Activated naive CD4-positive, alpha-beta T cell treated with anti-CD3 and anti-CD28 coated beads, Interleukin-2, amount 10 ng/mL, durations not matched to agents 7 days and 5 days (primary cell): Measurements from ENCODE around the gene SYT13.
A peak's percentile ranks its signal among the peaks of the same experiment; 100 is the strongest.
"Not testable (repeated sequence)": the region's sequence is repeated elsewhere in the genome, so short reads cannot be mapped to it uniquely, and the experiment has no call there.

ENCODE experiments used
- CTCF ChIA-PET: fragments of 350-600 bp; sonication (Branson Sonifier 250); formaldehyde crosslinking; loops from one replicate; lab custom pipeline; 2021; ENCODE audit warnings: antibody characterized with exemption; lab: Charles Lee
- DNase-seq: peaks from one replicate; pipeline ENCODE4 v3.0.0-alpha.2; 2020
- H3K27ac Mint-ChIP-seq: one replicate; pipeline ENCODE4 v1.8.0; 2021; ENCODE audit warnings: mild to moderate bottlenecking, moderate library complexity, mixed read lengths
- H3K27me3 Mint-ChIP-seq: one replicate; pipeline ENCODE4 v1.8.0; 2021; ENCODE audit warnings: mild to moderate bottlenecking, mixed read lengths
- H3K36me3 Mint-ChIP-seq: one replicate; pipeline ENCODE4 v1.8.0; 2021; ENCODE audit warnings: mixed read lengths
- H3K4me1 Mint-ChIP-seq: one replicate; pipeline ENCODE4 v1.8.0; 2021; ENCODE audit warnings: mixed read lengths
- H3K4me3 Mint-ChIP-seq: one replicate; pipeline ENCODE4 v1.8.0; 2021; ENCODE audit warnings: mild to moderate bottlenecking, moderate library complexity, mixed read lengths
- H3K9me3 Mint-ChIP-seq: one replicate; pipeline ENCODE4 v1.8.0; 2021; ENCODE audit warnings: mixed read lengths

Gene SYT13

GRCh38 chr11:45300715-45301114 lies 14.6 kb upstream of the SYT13 start:
- H3K27me3 Mint-ChIP-seq: peaks cover 7% of the 10 kb centered on the region
- no peaks in the 10 kb centered on the region for H3K9me3 Mint-ChIP-seq
- CTCF ChIA-PET: no interaction called here
- no peak for DNase-seq
- H3K4me1 Mint-ChIP-seq: no peaks in the 10 kb centered on the region
- no peaks in the 10 kb centered on the region for H3K36me3 Mint-ChIP-seq
- no peak overlapping the region for H3K4me3 Mint-ChIP-seq
- H3K27ac Mint-ChIP-seq: no peak overlapping the region

DNA sequence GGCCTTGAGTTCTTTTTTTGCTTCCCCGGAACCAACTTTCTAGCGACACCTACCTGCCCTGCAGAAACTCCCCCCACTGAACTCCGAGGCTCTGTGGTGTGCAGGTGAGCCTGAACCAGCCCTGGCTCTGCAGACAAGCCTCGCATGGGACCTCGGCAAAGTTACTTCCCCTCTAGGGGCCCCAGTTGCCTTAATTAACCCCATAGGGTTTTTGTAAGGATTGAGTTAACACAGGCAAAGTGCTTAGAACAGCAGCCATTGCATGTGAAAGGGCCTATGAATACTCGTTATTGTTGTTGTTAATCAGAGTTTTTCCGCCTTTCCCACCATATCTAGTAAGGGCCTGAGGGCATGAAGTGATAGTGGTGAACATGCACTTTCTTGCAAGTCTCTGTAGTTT lies 12.6 kb upstream of the SYT13 start:
- CTCF ChIA-PET: no interaction called here
- Mint-ChIP-seq H3K27ac (no peak overlapping the region), H3K4me1 (no peaks in the 10 kb centered on the region), H3K9me3 (no peaks in the 10 kb centered on the region), H3K4me3 (no peak overlapping the region), H3K36me3 (no peaks in the 10 kb centered on the region), H3K27me3 (peaks cover 12% of the 10 kb centered on the region)
- DNase-seq: no peak

DNA sequence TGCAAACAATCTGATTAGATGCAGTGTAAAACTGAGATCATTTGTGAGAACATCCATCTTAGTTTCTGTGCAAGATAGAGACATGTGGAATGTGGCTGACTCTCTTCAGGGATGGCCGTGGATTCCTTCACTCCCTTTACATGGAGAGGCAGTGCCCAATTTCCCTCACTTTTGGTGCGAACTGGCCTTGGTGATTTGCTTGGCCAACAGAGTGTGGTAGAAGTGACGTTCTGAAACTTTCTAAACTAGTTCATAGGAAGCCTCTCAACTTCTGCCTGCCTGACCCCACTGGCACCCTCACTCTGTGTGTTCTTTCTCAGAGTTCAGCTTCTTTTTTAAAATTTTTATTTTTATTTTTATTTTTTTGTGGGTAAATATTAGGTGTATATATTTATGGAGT lies 9.9 kb upstream of the SYT13 start:
- H3K4me1 Mint-ChIP-seq: no peaks in the 10 kb centered on the region
- H3K36me3 Mint-ChIP-seq: no peaks in the 10 kb centered on the region
- H3K27me3 Mint-ChIP-seq: peaks cover 18% of the 10 kb centered on the region
- CTCF ChIA-PET: interaction anchor here (1.0 to 1.7 kb wide), 2 partner anchors 11 to 37 kb away, joined by 4 to 5 read pairs; no protein-coding TSS in a partner anchor
- no peak overlapping the region for H3K4me3 Mint-ChIP-seq
- DNase-seq: no peak
- H3K9me3 Mint-ChIP-seq: no peaks in the 10 kb centered on the region
- H3K27ac Mint-ChIP-seq: no peak overlapping the region

GRCh38 chr11:45294499-45294898 lies 8.4 kb upstream of the SYT13 start:
- Mint-ChIP-seq H3K27me3 (peaks cover 34% of the 10 kb centered on the region), H3K4me3 (no peak overlapping the region), H3K27ac (no peak overlapping the region), H3K4me1 (no peaks in the 10 kb centered on the region), H3K36me3 (no peaks in the 10 kb centered on the region), H3K9me3 (no peaks in the 10 kb centered on the region)
- no peak for DNase-seq
- CTCF ChIA-PET: interaction anchor here (0.7 to 2.2 kb wide), 3 partner anchors 38 to 691 kb away, joined by 3 to 12 read pairs (median 5); no protein-coding TSS in a partner anchor

GRCh38 chr11:45293566-45294192 lies 7.5 kb upstream of the SYT13 start:
- peak; percentile 74 for DNase-seq
- H3K4me1 Mint-ChIP-seq, H3K27ac Mint-ChIP-seq, H3K9me3 Mint-ChIP-seq, H3K4me3 Mint-ChIP-seq, H3K36me3 Mint-ChIP-seq: not testable (repeated sequence)
- H3K27me3 Mint-ChIP-seq: peaks cover 38% of the 10 kb centered on the region
- CTCF ChIA-PET: interaction anchor here (0.7 to 2.2 kb wide), 2 partner anchors 183 to 692 kb away, joined by 3 to 12 read pairs; no protein-coding TSS in a partner anchor

- H3K27ac Mint-ChIP-seq: no peak overlapping the region
- no peak for DNase-seq
- CTCF ChIA-PET: interaction anchor here (1.3 kb wide), 2 partner anchors 49 to 180 kb away, joined by 3 to 6 read pairs; no protein-coding TSS in a partner anchor
- no peaks in the 10 kb centered on the region for H3K4me1 Mint-ChIP-seq
- peaks cover 63% of the 10 kb centered on the region for H3K27me3 Mint-ChIP-seq
- H3K36me3 Mint-ChIP-seq: no peaks in the 10 kb centered on the region
- H3K4me3 Mint-ChIP-seq: no peak overlapping the region
- no peaks in the 10 kb centered on the region for H3K9me3 Mint-ChIP-seq
Observed at GRCh38 chr11:45290586-45290985, 4.4 kb upstream of the SYT13 start.

DNA sequence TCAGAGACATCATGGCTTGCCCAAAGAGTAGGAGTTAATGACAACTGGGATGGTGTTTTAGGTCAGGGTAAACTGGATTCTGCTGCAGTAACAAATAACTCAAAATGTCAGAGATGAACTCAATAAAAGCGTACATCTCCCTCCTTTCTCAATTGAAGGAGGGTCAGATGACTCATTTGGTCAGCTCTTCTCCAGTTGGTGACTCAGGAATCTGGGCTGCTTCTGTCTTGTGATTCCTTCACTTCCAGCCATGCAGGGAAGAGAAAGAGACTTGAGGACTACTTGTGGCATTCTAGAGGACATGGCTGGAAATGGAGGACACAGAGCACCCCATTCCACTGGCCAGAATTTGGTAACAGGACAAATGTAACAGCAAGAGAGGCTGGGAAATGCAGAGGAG lies 3.2 kb upstream of the SYT13 start:
- Mint-ChIP-seq H3K4me3 (no peak overlapping the region), H3K27me3 (peaks cover 67% of the 10 kb centered on the region), H3K27ac (no peak overlapping the region), H3K4me1 (no peaks in the 10 kb centered on the region), H3K36me3 (no peaks in the 10 kb centered on the region), H3K9me3 (no peaks in the 10 kb centered on the region)
- CTCF ChIA-PET: interaction anchor here (1.3 to 3.1 kb wide), 2 partner anchors 8 to 185 kb away, joined by 3 to 7 read pairs; no protein-coding TSS in a partner anchor
- no peak for DNase-seq

GRCh38 chr11:45288339-45288738 lies 2.2 kb upstream of the SYT13 start:
- H3K4me1 Mint-ChIP-seq: no peaks in the 10 kb centered on the region
- no peak overlapping the region for H3K27ac Mint-ChIP-seq
- CTCF ChIA-PET: interaction anchor here (0.6 to 3.1 kb wide), 5 partner anchors 9 to 184 kb away, joined by 3 to 7 read pairs (median 3); no protein-coding TSS in a partner anchor
- no peaks in the 10 kb centered on the region for H3K36me3 Mint-ChIP-seq
- H3K27me3 Mint-ChIP-seq: peaks cover 75% of the 10 kb centered on the region
- DNase-seq: no peak
- no peak overlapping the region for H3K4me3 Mint-ChIP-seq
- H3K9me3 Mint-ChIP-seq: no peaks in the 10 kb centered on the region

- Mint-ChIP-seq H3K36me3 (no peaks in the 10 kb centered on the region), H3K4me1 (no peaks in the 10 kb centered on the region), H3K27ac (no peak overlapping the region), H3K27me3 (peaks cover 76% of the 10 kb centered on the region), H3K4me3 (no peak overlapping the region), H3K9me3 (no peaks in the 10 kb centered on the region)
- no peak for DNase-seq
- CTCF ChIA-PET: interaction anchor here (0.8 to 3.1 kb wide), 3 partner anchors 35 to 183 kb away, joined by 3 to 7 read pairs (median 3); no protein-coding TSS in a partner anchor
Observed at GRCh38 chr11:45287316-45287903, 1.3 kb upstream of the SYT13 start.

- peaks cover 72% of the 10 kb centered on the region for H3K27me3 Mint-ChIP-seq
- H3K4me3 Mint-ChIP-seq: no peak overlapping the region
- DNase-seq: no peak
- H3K4me1 Mint-ChIP-seq: no peaks in the 10 kb centered on the region
- no peaks in the 10 kb centered on the region for H3K9me3 Mint-ChIP-seq
- no peak overlapping the region for H3K27ac Mint-ChIP-seq
- no peaks in the 10 kb centered on the region for H3K36me3 Mint-ChIP-seq
- CTCF ChIA-PET: no interaction called here
Observed at GRCh38 chr11:45285250-45285828, 802 bp downstream of the SYT13 start.

- no peaks in the 10 kb centered on the region for H3K36me3 Mint-ChIP-seq
- no peaks in the 10 kb centered on the region for H3K4me1 Mint-ChIP-seq
- peaks cover 2% of the 10 kb centered on the region for H3K9me3 Mint-ChIP-seq
- H3K27me3 Mint-ChIP-seq: peaks cover 50% of the 10 kb centered on the region
- DNase-seq: no peak
- H3K27ac Mint-ChIP-seq: no peak overlapping the region
- CTCF ChIA-PET: interaction anchor here (0.9 kb wide), 1 partner anchor 9 kb away, joined by 4 read pairs; no protein-coding TSS in a partner anchor
- no peak overlapping the region for H3K4me3 Mint-ChIP-seq
Observed at GRCh38 chr11:45282081-45282480, 4.1 kb downstream of the SYT13 start.

- Mint-ChIP-seq H3K36me3 (no peaks in the 10 kb centered on the region), H3K9me3 (peaks cover 2% of the 10 kb centered on the region), H3K4me3 (no peak overlapping the region), H3K27ac (no peak overlapping the region), H3K27me3 (peaks cover 33% of the 10 kb centered on the region), H3K4me1 (no peaks in the 10 kb centered on the region)
- DNase-seq: no peak
- CTCF ChIA-PET: no interaction called here
Observed at GRCh38 chr11:45280449-45280848, 5.7 kb downstream of the SYT13 start.

DNA sequence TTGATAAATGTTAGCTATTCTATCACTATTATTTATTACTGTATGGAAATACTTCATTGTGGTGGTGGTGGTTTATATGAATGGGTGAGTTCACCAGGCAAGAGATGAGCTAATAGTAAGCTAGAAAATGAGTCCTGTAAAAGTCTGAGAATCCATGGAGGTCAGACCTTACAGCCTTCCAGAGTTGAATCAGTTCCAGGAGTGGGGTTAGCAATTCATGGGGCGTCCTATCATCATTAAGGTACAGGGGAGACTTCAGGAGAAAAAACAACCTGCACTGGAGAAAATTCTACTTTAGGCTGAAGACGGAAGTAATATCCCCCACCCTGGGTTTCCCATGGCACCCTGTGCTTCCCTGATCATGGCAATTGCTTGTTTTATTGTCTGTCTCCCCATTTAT lies 6.5 kb downstream of the SYT13 start:
- H3K36me3 Mint-ChIP-seq: no peaks in the 10 kb centered on the region
- peaks cover 25% of the 10 kb centered on the region for H3K27me3 Mint-ChIP-seq
- H3K4me1 Mint-ChIP-seq: no peaks in the 10 kb centered on the region
- H3K4me3 Mint-ChIP-seq: no peak overlapping the region
- H3K9me3 Mint-ChIP-seq: peaks cover 2% of the 10 kb centered on the region
- no peak for DNase-seq
- CTCF ChIA-PET: no interaction called here
- no peak overlapping the region for H3K27ac Mint-ChIP-seq

GRCh38 chr11:45278714-45279113 lies 7.4 kb downstream of the SYT13 start:
- Mint-ChIP-seq H3K9me3 (peaks cover 2% of the 10 kb centered on the region), H3K27me3 (peaks cover 16% of the 10 kb centered on the region), H3K4me3 (no peak overlapping the region), H3K36me3 (no peaks in the 10 kb centered on the region), H3K27ac (no peak overlapping the region), H3K4me1 (no peaks in the 10 kb centered on the region)
- CTCF ChIA-PET: no interaction called here
- DNase-seq: no peak
